ENCODE measurements around the gene CACNG6.

CACNG6 gene

GRCh38 chr19:53965091-53965490 is 26.3 kb upstream of the CACNG6 start:
- FAIRE-seq (no peak), DNase-seq (ENCODE audit: extremely low spot score, insufficient read length, low read depth) (no peak)

- DNase-seq (ENCODE audit: extremely low spot score, insufficient read length, low read depth) = no peak
- FAIRE-seq = no peak
These were observed 24.5 kb upstream of the CACNG6 start for GRCh38 chr19:53966931-53967330.

GRCh38 chr19:53969366-53969765 is 22.1 kb upstream of the CACNG6 start:
- no peak for FAIRE-seq

DNA sequence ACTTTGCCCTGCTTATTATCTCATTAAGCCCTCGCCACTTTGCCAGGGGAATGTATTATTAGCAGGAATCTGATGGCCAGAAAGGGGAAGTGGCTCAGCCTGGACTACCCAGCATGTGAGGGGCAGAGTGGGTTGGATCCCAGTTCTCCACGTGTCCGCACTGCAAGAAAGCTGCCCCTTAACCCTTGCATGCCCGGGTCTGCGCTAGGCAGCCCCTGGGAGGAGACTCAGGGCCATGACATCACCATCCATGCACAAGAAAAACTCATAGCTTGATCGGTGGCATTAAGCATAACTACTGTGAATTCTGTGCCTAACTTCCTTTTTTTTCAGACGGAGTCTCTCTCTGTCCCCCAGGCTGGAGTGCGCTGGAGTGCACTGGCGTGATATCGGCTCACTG is 19.8 kb upstream of the CACNG6 start:
- DNase-seq (ENCODE audit: extremely low spot score, insufficient read length, low read depth) (no peak), FAIRE-seq (no peak)

More at GRCh38 chr19:53969366-53969765, 22.1 kb upstream of the CACNG6 start:
- no peak for DNase-seq (ENCODE audit: extremely low spot score, insufficient read length, low read depth)

GRCh38 chr19:53977429-53977990 is 13.9 kb upstream of the CACNG6 start:
- DNase-seq (ENCODE audit: extremely low spot score, insufficient read length, low read depth) (no peak), FAIRE-seq (no peak)

GRCh38 chr19:53977991-53978731 is 13.3 kb upstream of the CACNG6 start:
- no peak for DNase-seq (ENCODE audit: extremely low spot score, insufficient read length, low read depth)
- FAIRE-seq = no peak

DNA sequence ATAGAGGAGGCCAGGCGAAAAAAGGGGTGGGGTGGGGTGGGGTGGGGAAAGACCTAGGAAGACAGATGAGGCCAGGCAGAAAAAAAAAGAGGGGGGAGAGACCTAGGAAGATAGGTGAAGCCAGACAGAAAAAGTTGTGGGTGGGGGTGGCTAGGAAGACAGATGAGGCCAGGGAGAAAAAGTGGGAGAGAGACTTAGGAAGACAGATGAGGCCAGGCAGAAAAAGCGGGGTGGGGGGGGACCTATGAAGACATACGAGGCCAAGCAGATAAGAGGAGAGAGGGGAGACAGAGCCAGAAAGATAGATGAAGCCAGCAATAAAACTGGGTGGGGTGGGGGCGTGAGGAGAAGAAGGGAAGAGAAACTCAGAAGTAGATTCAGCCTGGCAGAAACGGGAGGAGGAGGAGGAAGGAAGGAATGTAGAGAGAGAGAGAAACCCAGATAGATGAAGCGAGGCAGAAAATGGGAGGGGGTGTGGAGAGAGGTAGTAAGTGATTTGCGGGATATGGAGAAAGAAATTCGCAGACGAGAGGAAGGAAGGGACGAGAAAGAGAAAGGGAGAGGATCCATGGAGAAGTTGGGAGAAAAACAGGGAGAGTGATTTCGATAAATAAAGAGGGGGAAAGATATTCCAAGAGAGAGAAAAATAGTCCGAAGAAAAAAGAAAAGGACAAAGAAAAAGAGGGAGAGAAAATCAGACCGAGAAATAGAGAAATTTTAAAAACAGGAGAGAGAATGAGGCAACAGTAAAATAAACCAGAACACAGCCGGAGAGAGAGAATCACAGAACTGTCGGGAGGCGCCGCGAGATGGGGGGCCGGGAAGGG is 12.2 kb upstream of the CACNG6 start:
- FAIRE-seq (no peak), DNase-seq (ENCODE audit: extremely low spot score, insufficient read length, low read depth) (no peak)

DNA sequence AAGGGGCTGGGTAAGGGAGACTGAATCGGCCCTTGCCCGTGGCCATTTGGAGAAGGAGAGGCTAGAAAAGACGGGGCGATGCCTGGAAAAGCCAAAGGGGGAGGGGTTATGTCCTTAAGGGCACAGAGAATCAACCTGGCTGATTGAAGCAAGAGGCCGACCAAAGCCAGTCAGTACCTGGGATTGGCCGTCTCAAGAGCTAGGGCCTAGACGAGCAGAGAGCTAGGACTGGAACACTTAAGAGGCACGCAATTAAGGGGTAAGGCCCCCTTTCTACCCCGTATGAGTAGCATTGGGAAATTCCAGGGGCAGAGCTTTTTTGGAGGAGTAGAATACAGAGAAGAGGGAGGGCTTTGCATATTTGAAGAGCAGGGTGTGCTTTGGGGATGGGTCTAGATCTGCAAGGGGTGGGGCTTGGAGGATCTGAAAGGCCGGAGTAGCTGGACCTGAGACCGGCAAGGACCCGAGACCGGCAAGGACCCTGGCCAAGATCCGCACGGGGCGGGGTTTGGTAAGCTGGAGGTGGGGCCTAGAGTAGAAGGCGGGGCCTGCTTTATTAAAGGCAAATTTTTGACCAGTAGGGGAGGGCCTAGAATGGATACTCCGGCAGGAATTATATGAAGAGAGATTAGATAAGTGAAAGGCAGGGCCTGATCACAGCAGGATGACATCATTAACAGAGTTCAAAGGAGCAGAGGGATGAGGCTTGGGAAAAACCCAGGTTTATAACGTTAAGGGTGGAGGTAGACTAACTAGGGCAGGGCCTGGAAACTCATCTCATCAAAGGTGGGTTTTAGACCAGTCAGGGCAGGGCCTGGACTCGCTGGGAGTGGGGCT is 10.7 kb upstream of the CACNG6 start:
- FAIRE-seq (no peak), DNase-seq (ENCODE audit: extremely low spot score, insufficient read length, low read depth) (no peak)

DNA sequence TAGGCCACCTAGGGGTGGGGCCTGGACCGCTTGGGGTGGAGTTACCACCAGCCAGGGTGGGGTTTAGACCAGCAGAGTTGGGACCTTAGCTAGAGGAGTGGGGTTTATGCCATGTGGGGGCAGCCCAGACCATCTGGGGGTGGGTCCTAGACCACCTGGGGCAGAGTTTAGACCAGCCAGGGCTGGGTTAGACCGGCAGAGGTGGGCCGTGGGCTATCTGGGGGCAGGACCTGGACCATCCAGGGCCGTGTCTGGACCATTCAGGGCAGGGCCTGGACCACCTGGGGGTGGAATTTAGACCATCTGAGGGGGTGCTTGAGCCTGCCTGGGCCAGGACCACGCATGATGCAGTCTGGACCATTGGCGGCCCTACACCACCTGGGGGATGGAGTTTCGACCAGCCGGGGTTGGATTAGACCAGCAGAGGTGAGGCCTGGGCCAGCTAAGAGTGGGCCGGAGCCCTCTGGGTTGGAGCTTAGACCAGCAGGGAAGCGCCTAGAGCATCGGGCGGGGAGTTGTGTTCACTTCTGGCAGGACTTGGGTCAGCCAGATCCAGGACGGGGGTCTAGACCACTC is 10.0 kb upstream of the CACNG6 start:
- FAIRE-seq = no peak

GRCh38 chr19:53982001-53982451 is 9.4 kb upstream of the CACNG6 start:
- FAIRE-seq (no peak), DNase-seq (ENCODE audit: extremely low spot score, insufficient read length, low read depth) (no peak)

More for the DNA sequence above, 10.0 kb upstream of the CACNG6 start:
- DNase-seq (ENCODE audit: extremely low spot score, insufficient read length, low read depth) = no peak

GRCh38 chr19:53982611-53983010 is 8.8 kb upstream of the CACNG6 start:
- DNase-seq (ENCODE audit: extremely low spot score, insufficient read length, low read depth) = no peak
- no peak for FAIRE-seq

GRCh38 chr19:53983457-53984289 is 7.8 kb upstream of the CACNG6 start:
- DNase-seq (ENCODE audit: extremely low spot score, insufficient read length, low read depth) (no peak), FAIRE-seq (no peak)

GRCh38 chr19:53985863-53986262 is 5.6 kb upstream of the CACNG6 start:
- DNase-seq (ENCODE audit: extremely low spot score, insufficient read length, low read depth) = no peak
- FAIRE-seq = no peak

- FAIRE-seq = no peak
- no peak for DNase-seq (ENCODE audit: extremely low spot score, insufficient read length, low read depth)
These were observed 2.5 kb upstream of the CACNG6 start for GRCh38 chr19:53988981-53989380.

DNA sequence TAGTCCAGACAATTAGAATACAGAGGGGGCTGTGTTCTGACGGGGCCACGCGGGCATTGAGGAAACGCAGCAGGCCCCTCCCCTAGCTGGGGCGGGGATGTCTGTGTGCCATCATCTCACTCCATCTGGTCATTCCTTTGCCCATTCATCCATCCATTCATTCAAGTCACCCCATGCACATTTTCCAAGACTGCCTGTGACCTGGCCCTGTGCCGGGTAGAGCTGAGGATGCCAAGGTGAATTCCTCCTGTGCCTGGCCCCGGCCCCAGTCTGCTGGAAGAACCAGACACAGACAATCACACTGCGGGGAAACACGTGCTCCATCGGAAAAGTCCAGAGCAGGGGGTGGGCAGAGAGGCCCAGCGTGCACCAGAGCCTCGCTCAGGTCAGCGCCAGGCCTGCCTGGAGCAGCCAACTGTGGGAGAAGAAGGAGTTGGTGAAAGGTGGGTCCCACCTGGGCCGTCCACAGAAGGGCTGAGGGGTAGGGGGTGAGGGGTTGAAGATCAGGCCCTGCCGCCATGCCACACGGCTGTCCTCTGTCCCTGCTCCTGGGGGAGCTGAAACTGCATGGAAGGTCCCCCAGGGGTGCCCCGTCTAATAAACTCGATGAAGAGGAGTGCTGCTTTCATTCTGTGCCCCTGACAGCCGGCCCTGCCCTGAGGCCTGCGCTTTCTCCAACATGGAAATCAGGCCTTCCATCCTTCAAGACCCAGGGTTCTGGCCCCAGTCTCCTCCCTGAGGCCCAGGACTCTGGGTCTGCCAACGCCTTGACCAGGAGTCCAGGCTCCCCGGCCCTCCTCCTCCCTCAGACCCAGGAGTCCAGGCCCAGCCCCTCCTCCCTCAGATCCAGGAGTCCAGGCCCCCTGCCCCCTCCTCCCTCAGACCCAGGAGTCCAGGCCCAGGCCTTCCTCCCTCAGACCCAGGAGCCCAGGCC is 1.6 kb upstream of the CACNG6 start:
- FAIRE-seq (no peak), DNase-seq (ENCODE audit: extremely low spot score, insufficient read length, low read depth) (no peak)

DNA sequence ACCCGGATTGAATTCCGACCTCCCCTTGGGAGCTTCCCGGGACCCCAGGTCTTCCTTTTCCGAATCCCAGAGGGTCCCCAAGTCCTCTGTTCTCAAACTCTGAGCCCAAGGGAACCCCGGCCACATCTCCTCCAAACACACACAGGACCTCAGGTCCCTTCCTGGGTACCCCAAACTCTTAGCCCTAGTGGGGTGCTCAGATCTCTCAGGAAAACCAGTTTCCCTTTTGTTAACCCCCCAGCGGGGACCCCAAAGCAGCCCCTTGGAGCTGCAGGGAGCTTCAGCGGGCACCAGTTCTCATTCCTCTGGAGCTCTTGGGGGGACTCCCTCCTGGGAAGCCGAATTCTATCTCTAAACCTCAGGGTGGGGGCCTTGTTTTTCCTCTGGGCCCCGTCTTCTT is 774 bp downstream of the CACNG6 start:
- FAIRE-seq (no peak), DNase-seq (ENCODE audit: extremely low spot score, insufficient read length, low read depth) (no peak)

- DNase-seq (ENCODE audit: extremely low spot score, insufficient read length, low read depth) = no peak
- no peak for FAIRE-seq
These were observed 1.4 kb downstream of the CACNG6 start for GRCh38 chr19:53992815-53993214.

DNA sequence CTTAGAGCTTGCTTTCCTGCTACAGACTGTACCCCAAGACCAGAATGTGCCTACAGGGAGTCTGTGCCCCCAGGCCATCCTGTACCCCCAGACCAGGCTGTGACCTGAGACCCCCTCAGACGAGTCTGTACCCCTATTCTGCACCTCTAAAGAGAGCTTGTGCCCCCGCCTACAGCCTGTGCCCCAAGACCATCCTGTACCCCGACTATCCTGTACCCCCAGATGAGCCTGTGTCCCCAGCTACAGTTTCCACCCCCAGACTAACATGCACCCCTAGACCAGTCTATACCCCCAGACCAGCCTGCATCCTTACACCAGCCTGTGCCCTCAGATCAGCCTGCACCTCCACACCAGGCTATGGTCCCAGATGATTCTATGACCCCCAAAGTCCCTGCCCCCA is 2.0 kb downstream of the CACNG6 start:
- DNase-seq (ENCODE audit: extremely low spot score, insufficient read length, low read depth) (no peak), FAIRE-seq (no peak)

Data from GM18507 (cell line).